ENCODE data around the gene LSG1.
"Not testable (repeated sequence)": the region's sequence is repeated elsewhere in the genome, so short reads cannot be mapped to it uniquely, and the experiment has no call there.

The LSG1 gene

DNA sequence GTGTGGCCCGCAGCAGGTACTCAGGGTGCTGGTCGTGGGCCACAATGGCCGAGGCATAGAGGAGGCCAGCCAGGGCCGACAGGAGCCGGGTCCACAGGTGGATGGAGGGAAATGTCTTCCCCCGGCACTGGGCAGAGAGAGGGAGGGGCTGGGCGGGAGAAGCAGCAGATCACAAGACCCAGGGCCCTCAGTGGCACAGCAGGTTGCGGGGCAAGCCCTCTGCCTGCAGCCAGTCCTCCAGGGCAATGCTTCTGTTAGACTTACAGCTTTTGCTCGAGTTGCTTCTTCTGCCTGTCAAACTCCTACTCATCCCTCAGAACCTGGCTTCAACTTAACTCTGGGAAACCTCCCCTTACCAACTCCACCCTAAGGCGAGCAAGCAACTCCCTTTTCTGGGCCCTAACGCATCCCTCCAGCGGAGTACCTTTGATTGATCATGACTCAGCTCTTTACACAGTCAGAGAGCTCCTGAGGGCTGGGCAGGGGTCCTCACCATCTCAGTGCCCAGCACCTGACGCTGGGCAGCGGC, 54.8 kb downstream of the LSG1 start:
- no peak for DNase-seq (ENCODE audit: low read depth)

DNA sequence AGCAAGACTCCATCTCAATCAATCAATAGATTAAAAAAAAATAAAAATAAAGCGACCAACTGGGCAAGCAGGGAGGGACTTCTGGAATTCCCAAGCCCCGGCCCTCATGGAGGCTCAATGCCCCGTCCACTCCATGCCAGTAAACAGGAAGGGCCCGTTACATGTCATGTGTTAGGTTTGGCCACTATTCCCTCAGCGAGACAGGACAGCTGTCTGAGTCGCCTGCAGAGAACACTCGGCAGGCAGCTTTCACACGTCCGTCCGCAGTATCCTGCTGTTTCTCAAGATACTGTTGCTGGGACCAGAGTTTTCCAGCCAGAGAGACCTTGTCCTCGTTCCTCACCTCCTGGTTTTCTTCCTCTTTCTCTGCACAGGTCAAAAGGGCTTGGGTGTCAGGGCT, 56.8 kb downstream of the LSG1 start:
- no peak for DNase-seq (ENCODE audit: low read depth)

DNA sequence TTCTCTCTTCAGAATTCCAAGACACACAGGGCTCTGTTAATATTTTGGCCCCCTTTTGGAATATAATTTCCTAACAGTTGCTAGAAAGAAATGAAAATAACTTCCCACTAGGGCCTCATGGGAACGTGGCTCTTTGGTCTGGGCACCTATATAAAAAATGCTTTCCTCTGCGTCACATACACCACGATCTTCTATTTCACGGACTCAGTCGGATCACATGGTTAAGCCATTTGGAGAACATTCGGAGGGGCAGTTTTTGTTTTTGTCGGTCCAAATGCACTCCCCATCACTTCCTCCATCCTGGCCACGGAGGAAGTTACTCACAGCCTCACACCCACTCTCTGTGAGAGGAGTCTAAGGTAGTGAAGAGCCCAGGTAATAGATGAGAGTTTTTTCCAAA, 59.8 kb downstream of the LSG1 start:
- no peak for DNase-seq (ENCODE audit: low read depth)

DNA sequence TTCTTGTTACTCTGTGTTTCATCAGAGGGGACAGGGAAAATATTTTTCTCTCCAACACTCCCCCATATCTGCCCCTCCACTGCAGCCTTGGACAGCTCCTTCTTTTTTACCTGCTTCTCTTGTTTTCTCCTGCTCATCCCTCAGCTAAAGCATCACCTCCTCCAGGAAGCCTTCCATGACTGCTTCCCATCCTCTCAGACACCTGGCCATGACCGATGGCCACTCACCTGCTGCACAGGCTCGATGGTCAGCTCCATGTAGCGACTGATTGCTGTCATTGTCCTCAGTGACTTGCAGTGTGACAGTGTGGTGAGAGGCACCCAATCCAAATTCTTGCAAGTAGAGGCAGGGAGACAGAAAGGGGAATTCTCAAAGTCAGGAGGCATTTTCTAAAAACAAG, 61.3 kb downstream of the LSG1 start:
- no peak for DNase-seq (ENCODE audit: low read depth)

DNA sequence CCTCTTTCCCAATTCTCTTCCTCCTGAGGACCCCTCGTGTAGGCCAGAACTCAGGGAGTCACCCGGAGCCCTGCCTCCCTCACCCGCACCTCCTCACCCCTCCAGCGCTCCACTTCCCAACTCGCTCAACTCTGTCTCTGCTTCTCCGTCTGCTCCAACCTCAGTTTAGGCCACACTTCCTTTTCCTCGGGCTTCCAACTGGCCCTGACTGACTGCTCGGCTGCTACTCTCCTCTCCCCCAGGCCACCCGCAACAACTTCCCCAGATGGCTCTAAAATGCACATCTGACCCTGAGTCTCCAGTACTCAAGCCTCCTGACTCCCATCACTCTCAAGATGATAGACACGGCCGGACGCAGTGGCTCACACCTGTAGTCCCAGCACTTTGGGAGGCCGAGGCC, 62.4 kb downstream of the LSG1 start:
- DNase-seq (ENCODE audit: low read depth), result no peak

DNA sequence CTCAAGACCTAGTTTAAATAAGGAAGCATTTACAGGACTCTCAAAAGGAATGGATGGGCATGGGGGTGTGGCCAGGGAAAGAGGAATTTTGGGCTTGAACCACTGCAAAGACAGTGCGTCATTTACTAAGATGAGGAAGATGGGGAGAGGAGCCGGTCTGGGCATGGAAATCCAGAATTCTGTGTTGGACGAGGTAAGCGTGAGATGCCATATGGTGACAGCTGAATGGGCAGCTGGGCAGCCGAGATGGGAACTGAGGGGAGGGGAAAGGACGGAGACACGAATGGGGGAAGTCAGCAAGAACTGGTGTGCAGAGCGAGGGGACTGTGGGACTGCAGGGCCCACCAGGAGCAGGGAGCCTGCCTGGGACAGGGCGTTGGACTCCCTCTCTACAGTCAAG, 63.0 kb downstream of the LSG1 start:
- DNase-seq (ENCODE audit: low read depth), result no peak

DNA sequence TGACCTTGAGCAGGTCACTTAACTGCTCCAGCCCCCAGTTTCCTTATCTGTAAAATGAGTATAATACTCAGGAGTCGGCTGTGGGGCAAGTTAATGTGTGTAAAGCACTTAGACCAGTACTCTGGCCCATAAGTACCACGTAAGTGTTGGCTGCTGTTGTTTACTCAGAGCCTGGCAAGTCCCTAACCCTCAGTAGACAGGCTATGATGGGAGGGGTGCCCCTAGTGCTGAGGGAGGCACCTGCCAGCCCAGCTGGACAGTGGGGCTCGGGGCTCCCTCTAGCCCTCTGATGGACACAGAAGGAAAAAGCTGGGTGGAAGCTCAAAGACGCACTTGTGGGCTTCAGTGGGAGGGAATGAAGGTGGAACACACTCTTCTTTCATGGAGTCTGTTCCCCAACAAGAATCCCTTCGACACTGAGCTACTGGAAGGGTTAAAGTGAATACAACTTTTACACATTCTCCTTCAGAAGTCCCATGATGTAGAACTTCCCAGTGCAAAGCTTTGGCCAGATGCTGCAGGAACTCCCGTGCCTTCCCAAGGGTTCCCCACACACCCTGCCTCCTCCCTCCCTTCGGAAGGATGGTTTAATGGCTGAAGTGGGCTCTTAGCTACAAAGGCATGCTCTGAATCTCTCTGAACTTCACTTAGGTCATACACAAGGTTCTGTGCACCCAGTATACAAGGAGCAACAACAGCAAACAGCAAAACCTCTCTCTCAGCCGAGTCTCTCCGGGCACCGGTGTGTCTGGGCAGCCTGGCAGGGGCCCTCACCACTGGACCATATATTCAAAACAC, 64.2 kb downstream of the LSG1 start:
- no peak for DNase-seq (ENCODE audit: low read depth)

DNA sequence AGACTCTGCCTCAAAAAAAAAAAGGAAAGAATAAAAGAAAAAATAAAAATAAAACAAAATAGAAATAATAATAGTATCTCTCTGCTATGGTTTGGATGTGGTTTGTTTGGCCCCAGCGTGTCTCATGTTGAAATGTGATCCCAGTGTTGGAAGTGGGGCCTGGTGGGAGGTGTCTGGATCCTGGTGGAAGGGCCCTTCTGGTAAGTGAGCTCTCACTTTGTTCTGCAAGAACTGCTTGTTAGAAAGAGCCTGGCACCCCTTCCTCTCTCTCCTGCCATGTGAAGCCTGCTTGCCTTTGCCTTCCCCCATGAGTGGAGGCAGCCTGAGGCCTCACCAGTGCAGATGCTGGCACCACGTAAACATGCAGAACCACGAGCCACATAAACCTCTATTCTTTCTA, 65.0 kb downstream of the LSG1 start:
- DNase-seq (ENCODE audit: low read depth), result peak; percentile 13

DNA sequence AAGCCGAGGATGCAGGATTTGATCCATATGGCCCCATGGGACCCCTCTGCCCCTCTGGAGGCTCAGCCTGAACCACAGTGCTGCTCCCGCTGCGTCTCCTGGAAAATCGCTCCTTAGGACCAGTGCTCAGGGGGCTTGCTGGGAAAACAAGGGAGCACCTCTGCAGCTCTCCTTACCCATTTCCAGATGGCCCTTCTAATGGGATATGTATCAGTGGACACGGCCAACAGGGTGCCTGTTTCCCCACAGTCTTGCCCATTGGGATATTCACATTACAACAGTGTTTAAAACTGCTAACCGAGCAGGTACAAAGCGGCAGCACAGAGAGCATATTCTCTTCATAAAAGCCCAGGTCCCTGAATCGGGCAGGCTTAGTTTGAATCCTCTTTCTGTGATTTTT, 65.8 kb downstream of the LSG1 start:
- no peak for DNase-seq (ENCODE audit: low read depth)

DNA sequence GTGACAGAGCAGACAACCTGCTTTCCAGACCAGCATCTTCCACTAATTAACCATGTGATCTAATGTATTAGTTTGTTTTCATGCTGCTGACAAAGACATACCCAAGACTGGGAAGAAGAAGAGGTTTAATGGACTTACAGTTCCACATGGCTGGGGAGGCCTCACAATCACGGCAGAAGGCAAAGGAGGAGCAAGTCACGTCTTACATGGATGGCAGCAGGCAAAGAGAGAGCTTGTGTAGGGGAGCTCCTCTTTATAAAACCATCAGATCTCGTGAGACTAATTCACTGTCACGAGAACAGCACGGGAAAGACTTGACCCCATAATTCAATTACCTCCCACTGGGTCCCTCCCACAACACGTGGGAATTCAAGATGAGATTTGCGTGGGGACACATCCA, 66.7 kb downstream of the LSG1 start:
- not testable (repeated sequence) for DNase-seq (ENCODE audit: low read depth)

DNA sequence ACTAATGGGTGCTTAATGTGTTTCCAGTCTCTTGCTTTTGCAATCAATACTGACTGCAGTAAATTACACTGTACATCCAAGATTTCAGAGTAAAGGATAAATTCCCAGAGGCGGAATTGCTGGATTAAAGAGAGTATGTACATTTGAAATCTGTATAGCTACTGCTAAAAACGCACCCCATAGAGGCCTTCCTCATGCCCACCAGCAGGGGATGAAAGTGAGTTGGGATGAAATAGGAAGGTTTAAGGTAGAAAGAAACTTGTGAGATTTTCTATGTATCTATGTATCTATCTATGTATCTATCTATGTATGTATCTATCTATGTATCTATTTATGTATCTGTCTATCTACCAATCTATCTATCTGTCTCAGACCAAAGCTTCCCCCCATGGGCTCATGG, 67.2 kb downstream of the LSG1 start:
- DNase-seq (ENCODE audit: low read depth), result no peak

DNA sequence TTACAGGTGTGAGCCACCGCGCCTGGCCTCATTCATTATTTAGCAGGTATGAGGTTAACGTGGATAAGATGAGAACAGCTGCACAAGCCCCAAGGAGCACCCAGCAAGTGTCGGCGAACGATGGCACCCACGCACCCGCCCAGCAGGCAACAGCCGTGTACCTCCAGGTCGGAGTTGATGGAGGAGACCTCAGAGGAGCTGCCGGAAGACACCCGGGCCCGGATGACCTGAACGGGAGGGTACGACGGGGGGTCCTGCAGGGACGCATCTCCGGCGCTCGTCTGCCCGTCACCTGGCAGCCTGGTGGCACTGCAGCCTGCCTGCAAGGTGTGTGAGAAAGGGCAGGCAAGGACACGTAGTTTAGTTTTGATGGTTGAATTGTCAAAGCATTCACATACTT, 67.9 kb downstream of the LSG1 start:
- DNase-seq (ENCODE audit: low read depth), result no peak

DNA sequence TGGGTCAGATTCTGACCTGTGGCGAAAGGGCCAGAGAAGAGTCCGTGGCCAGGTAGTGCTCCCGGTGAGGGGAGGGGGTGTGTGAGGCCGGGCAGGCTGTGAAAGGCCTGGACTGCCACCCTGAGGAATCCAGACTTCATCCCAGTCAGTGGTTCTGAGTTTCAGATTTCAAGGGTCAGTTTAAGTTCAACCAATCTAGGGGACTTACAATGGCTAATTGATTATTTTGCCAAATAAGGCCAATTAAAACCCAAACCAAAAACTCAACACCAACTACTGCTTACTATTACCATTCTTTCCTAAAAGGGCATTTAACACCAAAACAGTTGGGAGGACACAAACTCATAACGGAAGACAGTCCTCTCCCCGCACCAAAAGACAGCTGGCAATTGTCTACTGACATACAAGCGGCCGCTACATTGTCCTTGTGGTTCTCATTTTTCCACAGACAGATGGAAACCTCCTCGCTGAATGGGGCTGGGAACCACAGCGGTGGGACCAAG, 69.3 kb downstream of the LSG1 start:
- DNase-seq (ENCODE audit: low read depth), result peak; percentile 55

DNA sequence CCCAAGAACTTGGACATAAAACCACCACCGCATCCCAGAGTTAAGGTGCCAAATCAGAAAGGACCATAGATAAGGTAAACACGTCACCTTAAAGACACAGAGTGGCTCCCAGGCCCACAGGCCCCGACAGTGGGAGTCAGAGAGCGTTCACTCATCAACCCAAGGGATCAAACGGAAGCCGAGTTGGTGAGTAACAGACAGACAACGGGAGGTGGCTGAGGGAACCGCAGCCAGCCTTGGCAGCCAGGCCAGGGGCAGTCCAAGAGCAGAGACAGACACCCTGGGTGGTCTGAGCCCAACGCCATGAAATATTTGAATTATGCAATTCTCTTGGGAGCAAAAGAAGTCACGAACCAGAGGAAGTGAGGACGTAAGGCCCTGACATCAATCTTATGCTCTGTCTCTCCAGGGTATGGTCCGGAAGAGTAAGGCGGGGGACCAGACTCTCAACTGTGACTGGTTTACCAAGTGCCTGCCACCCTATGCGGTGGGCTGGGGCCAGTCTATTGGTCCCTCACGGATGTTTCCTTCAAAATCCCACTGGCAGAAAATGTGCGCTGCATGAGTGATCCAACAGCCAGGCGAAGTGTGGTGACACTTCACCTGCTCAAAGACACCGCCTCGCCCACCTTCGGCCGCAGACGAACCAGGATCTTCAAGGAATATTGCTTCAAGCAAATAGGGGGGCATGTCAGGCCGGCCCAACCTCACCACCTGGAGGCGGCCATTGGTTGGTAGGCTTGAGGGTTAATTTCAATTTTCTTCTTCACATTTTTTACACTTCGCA, 73.0 kb downstream of the LSG1 start:
- DNase-seq (ENCODE audit: low read depth), result peak; percentile 53

DNA sequence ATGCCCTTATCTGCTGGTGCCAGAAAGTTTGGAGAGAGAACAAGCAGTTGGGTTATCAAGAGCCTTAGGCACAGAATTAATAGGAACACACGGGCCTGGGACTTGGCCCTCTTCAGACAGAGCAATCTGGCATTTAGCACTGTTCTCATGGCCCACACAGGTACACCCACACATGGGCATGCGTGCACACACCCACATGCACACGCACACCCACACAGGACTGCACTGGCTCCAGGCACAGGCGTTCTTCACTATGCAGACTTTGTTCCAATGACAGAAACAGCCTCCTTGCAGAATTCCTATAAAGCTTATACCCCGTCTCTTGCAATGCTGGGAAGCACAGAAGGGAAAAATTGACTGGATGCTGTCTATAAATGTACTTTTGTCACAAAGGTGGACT, 75.1 kb downstream of the LSG1 start:
- DNase-seq (ENCODE audit: low read depth), result no peak

DNA sequence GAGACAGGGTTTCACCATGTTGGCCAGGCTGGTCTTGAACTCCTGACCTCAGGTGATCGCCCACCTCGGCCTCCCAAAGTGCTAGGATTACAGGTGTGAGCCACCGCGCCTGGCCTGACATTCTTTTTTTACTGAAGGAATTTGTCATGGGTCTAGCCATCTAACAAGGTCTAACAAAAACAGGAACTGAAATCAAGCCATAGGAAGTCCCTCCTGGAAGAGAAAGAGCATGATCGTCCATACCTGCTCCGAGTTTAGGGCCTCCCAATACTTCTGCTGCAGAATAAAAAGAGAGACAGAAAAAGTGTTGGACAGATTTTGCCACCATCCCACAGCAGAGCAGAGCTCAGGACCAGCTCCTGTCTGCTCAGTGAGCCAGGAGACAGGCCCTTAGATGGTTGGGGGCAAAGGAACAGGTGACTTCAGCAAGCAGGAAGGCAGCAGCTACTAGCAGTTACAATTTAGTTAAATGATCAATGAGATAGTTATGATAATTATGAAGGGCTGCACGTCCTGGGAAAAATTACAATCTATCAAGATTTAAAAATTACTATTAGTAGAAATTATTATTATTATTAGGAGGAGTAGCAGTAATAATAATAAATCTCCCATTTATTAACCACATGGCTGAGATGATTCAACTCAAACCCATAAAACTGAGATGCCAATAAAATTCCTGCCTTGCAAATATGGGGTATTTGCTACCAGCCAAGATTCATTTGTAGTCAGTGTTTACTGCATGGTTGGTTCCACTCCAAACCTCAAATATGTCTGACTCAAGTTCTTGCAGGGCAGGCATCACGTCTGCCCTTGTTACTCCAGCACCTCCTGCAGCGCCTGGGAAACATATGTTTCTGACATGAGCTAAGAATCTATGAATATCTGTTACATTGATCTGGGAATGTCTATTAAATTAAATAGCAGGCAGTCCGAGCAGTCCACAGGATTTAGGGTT, 78.9 kb downstream of the LSG1 start:
- DNase-seq (ENCODE audit: low read depth), result peak; percentile 100

Measured in iris pigment epithelial cell (primary cell).